HL-60 (cell line): ENCODE data around the gene C4BPA.

Experiments used
- TF ChIP-seq, protein P1 (sequence below): IDR thresholded peaks from 2 replicates; pipeline ENCODE4 v1.6.1; 2012; ENCODE audit warnings: low read depth; ENCODE audit not compliant: insufficient replicate concordance
- TF ChIP-seq, protein P2 (sequence below): IDR thresholded peaks from one replicate; pipeline ENCODE4 v1.5.1; 2011; ENCODE audit warnings: low read length, control low read depth, inconsistent platforms; ENCODE audit not compliant: insufficient read depth

DNA sequence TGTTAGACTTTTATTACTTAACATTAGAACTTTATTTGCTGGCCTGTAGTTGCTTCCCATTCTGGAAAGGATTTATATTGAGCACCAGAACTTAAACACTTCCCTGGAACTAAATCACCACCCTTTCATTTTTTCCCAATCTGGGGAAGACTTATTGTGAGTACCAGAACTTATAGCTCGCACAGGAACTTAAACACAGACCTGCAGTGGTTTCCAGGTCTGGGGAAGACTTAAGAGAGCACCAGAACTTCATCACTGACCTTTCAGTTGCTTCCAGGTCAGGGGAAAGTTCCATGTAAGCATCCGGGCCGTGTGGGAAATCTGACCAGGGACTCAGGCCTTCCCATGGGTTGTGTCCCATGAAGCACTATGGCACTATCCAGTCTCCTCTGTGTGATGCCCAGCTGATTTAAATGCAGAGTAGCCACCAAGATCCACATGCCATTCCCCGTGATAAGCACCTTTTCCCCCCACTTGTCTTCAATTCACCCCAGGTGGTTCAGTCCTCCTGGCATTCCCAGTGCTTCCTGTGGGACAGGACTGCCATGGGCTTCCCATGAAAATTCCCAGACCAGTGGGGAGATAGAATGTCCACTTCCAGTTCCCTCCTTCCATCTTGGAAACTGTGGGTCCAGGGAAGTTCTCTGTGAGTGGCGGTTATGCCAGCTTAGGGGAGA, 48.9 kb downstream of the C4BPA start:
- TF ChIP-seq, protein P1, sequence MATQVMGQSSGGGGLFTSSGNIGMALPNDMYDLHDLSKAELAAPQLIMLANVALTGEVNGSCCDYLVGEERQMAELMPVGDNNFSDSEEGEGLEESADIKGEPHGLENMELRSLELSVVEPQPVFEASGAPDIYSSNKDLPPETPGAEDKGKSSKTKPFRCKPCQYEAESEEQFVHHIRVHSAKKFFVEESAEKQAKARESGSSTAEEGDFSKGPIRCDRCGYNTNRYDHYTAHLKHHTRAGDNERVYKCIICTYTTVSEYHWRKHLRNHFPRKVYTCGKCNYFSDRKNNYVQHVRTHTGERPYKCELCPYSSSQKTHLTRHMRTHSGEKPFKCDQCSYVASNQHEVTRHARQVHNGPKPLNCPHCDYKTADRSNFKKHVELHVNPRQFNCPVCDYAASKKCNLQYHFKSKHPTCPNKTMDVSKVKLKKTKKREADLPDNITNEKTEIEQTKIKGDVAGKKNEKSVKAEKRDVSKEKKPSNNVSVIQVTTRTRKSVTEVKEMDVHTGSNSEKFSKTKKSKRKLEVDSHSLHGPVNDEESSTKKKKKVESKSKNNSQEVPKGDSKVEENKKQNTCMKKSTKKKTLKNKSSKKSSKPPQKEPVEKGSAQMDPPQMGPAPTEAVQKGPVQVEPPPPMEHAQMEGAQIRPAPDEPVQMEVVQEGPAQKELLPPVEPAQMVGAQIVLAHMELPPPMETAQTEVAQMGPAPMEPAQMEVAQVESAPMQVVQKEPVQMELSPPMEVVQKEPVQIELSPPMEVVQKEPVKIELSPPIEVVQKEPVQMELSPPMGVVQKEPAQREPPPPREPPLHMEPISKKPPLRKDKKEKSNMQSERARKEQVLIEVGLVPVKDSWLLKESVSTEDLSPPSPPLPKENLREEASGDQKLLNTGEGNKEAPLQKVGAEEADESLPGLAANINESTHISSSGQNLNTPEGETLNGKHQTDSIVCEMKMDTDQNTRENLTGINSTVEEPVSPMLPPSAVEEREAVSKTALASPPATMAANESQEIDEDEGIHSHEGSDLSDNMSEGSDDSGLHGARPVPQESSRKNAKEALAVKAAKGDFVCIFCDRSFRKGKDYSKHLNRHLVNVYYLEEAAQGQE: no peak
- TF ChIP-seq, protein P2, sequence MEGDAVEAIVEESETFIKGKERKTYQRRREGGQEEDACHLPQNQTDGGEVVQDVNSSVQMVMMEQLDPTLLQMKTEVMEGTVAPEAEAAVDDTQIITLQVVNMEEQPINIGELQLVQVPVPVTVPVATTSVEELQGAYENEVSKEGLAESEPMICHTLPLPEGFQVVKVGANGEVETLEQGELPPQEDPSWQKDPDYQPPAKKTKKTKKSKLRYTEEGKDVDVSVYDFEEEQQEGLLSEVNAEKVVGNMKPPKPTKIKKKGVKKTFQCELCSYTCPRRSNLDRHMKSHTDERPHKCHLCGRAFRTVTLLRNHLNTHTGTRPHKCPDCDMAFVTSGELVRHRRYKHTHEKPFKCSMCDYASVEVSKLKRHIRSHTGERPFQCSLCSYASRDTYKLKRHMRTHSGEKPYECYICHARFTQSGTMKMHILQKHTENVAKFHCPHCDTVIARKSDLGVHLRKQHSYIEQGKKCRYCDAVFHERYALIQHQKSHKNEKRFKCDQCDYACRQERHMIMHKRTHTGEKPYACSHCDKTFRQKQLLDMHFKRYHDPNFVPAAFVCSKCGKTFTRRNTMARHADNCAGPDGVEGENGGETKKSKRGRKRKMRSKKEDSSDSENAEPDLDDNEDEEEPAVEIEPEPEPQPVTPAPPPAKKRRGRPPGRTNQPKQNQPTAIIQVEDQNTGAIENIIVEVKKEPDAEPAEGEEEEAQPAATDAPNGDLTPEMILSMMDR: no peak
